Coronary artery (tissue), 2 donors: ENCODE data around the gene EDDM3A.
"Not testable (repeated sequence)": the region's sequence is repeated elsewhere in the genome, so short reads cannot be mapped to it uniquely, and the experiment has no call there.

Source experiments
- DNase-seq: peaks from one replicate; pipeline ENCODE4 v3.0.0-alpha.2; 2017; ENCODE audit warnings: low spot score
- H3K27ac ChIP-seq, 2 donors: fragments of 200-600 bp; sonication (generic); one replicate each; pipeline ENCODE4 v1.5.1; 2016 to 2019
- H3K4me3 ChIP-seq: fragments of 200-600 bp; sonication (generic); 2 replicates; pipeline ENCODE4 v1.5.1; 2016; ENCODE audit warnings: mild to moderate bottlenecking, moderate library complexity
- CTCF ChIP-seq: fragments of 200-600 bp; sonication (generic); IDR thresholded peaks from one replicate; pipeline ENCODE4 v1.5.1; 2019; ENCODE audit warnings: antibody characterized with exemption

Gene EDDM3A

GRCh38 chr14:20732979-20733635 lies 12.6 kb upstream of the EDDM3A start:
- DNase-seq: no peak
- H3K27ac ChIP-seq: peak overlapping the region in 1 of 2 donors; percentile 37
- H3K4me3 ChIP-seq: no peak overlapping the region
- no peak for TF ChIP-seq CTCF

GRCh38 chr14:20733684-20734429 lies 11.8 kb upstream of the EDDM3A start:
- H3K4me3 ChIP-seq: no peak overlapping the region
- TF ChIP-seq CTCF: no peak
- no peak overlapping the region for H3K27ac ChIP-seq
- no peak for DNase-seq

- no peak for TF ChIP-seq CTCF
- H3K4me3 ChIP-seq: no peak overlapping the region
- no peak for DNase-seq
- H3K27ac ChIP-seq: no peak overlapping the region
These were observed 11.3 kb upstream of the EDDM3A start for GRCh38 chr14:20734430-20734806.

- not testable (repeated sequence) for H3K27ac ChIP-seq, H3K4me3 ChIP-seq, DNase-seq
These were observed 7.4 kb upstream of the EDDM3A start for GRCh38 chr14:20738292-20738691.

GRCh38 chr14:20742132-20742531 lies 3.6 kb upstream of the EDDM3A start:
- DNase-seq: no peak
- Histone ChIP-seq H3K27ac (no peak overlapping the region), H3K4me3 (no peak overlapping the region)
- no peak for TF ChIP-seq CTCF

- Histone ChIP-seq H3K4me3 (no peak overlapping the region), H3K27ac (no peak overlapping the region)
- no peak for DNase-seq
- TF ChIP-seq CTCF: no peak
These were observed 2.1 kb upstream of the EDDM3A start for GRCh38 chr14:20743556-20743955.

GRCh38 chr14:20746566-20746965 lies 879 bp downstream of the EDDM3A start:
- H3K27ac ChIP-seq: no peak overlapping the region
- TF ChIP-seq CTCF: no peak
- no peak overlapping the region for H3K4me3 ChIP-seq
- DNase-seq: no peak
